Activated T-cell treated with anti-CD3 and anti-CD28 coated beads for 1 hour (primary cell): ENCODE results near the gene DET1.

ENCODE experiments used
- DNase-seq: peaks from one replicate; pipeline ENCODE4 v3.0.0-alpha.2; 2020; ENCODE audit warnings: low read depth

The DET1 gene

DNA sequence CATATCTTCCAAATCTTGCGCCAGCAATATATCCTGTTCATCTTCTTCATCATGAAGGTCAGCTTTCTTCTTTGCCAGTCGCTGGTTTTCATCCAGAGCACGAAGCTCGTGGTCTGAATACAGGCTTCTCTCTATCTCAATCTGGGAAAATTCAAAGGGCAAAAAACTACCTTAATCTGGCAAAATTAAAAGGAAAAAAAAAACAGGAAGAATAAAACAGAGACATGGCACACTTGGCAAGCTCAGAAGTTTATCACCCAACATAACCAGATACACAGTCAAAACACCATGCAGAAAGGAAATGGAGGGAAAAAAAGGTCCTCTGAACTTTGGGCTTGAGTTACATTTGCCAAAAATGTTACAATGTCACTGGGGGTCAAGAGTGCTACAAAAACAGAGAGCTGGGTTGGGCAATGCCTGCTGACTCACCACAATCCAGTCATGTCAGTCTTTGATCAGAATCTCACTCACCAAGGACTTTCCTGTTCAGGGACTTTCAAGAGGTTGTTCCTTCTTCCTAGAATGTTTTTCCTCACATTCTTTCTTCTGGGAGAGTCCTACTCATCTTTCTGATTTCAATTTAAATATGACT is 80.8 kb downstream of the DET1 start:
- no peak for DNase-seq

DNA sequence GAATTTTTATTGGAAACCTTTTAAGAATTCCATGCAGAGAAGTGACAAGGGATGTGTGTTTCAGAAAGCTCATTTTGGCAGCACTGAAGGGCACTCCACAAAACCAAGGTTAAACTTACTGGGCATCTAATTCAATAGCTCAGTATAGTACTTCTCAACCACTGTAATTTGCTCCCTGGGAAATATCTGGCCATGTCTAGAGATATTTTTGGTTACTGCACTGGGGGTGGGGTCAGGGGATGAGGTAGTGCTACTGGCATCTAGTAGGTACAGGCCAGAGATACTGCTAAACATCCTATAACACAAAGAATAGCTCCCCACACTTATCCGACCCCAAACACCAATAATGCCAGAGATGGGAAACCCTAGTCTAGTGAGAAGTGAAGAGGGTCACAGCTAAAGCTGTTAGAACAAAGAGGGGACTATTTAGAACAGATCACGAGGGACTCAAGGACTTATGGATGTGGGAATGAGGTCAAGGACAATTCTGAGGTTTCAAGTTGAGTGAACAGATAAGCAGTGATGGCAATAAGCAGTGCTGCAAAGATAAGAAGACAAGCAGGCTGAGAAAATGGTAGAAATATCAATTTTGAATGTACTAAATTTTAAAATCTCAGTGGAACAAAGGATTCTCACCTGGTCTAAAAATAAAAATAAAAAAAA is 82.5 kb downstream of the DET1 start:
- DNase-seq = no peak
